AG04450 (cell line): ENCODE results near the gene RBM18. TPM values are rescaled to one million over a fixed set of nuclear protein-coding genes. Genes with fewer than 3 reads are reported as not detected.

Experiments used
- CTCF ChIA-PET: fragments of 300-600, 350-600 bp; formaldehyde crosslinking; extraction: SDS; loops from one replicate; lab custom pipeline; 2022; ENCODE audit warnings: antibody characterized with exemption, inconsistent platforms; lab: Charles Lee
- POLR2A ChIA-PET: fragments of 350-600 bp; formaldehyde crosslinking; extraction: SDS; loops from one replicate; lab custom pipeline; 2021; ENCODE audit warnings: antibody characterized with exemption, inconsistent platforms; lab: Yijun Ruan, JAX
- DNase-seq: peaks from one replicate; pipeline ENCODE4 v3.0.0-alpha.2; 2011; ENCODE audit warnings: low read depth, low spot score
- H3K27ac ChIP-seq: one replicate; pipeline ENCODE4 v1.5.1; 2012; ENCODE audit warnings: low read depth, low read length, control low read depth
- H3K27me3 ChIP-seq: one replicate; pipeline ENCODE4 v1.6.0; 2012; ENCODE audit warnings: low read length; ENCODE audit not compliant: control insufficient read depth, insufficient read depth
- H3K4me3 ChIP-seq: 2 replicates; pipeline ENCODE4 v1.5.1; 2011; ENCODE audit warnings: mild to moderate bottlenecking, low read depth, low read length, control low read depth
- H3K9me3 ChIP-seq: 2 replicates; pipeline ENCODE4 v1.5.1; 2012; ENCODE audit warnings: low read length; ENCODE audit not compliant: control insufficient read depth, insufficient read depth
- polyA plus RNA-seq: library from polyadenylated mRNA; depleted of rRNA; stranded (reverse); fragments of >200 nt; gene quantifications from 2 replicates; pipeline ENCODE4 v1.2.3, GENCODE V29; 2011
- TF ChIP-seq, protein P1 (sequence below): IDR thresholded peaks from 2 replicates; pipeline ENCODE4 v1.5.1; 2011; ENCODE audit warnings: low read depth, low read length, control low read depth, inconsistent platforms

Gene RBM18
- polyA plus RNA-seq, 1 experiment, result 38.6 TPM

GRCh38 chr9:122222791-122223190 is 41.8 kb downstream of the RBM18 start:
- no peak overlapping the region for H3K4me3 ChIP-seq
- peaks cover 99% of the 10 kb centered on the region for H3K27me3 ChIP-seq
- POLR2A ChIA-PET, result no interaction called here
- no peak for DNase-seq
- H3K27ac ChIP-seq, result no peak overlapping the region
- TF ChIP-seq, protein P1, sequence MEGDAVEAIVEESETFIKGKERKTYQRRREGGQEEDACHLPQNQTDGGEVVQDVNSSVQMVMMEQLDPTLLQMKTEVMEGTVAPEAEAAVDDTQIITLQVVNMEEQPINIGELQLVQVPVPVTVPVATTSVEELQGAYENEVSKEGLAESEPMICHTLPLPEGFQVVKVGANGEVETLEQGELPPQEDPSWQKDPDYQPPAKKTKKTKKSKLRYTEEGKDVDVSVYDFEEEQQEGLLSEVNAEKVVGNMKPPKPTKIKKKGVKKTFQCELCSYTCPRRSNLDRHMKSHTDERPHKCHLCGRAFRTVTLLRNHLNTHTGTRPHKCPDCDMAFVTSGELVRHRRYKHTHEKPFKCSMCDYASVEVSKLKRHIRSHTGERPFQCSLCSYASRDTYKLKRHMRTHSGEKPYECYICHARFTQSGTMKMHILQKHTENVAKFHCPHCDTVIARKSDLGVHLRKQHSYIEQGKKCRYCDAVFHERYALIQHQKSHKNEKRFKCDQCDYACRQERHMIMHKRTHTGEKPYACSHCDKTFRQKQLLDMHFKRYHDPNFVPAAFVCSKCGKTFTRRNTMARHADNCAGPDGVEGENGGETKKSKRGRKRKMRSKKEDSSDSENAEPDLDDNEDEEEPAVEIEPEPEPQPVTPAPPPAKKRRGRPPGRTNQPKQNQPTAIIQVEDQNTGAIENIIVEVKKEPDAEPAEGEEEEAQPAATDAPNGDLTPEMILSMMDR, result no peak
- peaks cover 5% of the 10 kb centered on the region; the same call in 1 of the 2 replicates for H3K9me3 ChIP-seq
- CTCF ChIA-PET, result interaction anchor here (0.9 kb wide), 1 partner anchor 124 kb away, joined by 5 read pairs; no protein-coding TSS in a partner anchor

DNA sequence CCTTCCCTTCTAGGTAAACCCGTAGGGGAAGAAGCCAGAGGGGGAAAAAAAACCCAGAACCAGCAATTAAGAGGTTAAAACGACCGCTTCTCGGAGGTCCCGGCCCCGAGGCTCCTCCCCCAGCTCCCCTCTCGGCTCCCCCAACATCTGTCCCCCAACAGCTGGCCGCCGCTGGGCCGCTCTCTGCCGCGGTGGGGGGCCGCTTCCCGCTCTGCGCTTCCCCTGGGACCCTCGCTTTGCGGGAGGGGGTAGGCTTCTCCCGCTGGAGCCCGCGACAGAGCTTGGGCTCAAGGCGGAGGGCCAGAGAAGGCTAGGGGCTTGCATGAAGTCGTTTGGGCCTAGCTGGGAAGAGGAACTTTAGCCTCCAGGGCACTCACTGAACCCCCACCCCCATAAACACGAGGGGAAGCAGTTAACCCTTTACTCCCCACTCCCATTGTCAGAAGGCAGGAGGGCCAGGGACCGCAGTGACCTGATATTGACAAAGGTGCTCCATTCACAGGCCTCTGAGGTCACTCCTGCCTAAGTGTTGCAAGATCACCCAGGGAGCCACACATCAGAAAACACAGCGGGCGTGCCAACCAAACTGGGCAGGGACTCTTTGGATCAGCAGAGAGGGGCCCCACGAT is 43.3 kb downstream of the RBM18 start:
- Histone ChIP-seq H3K4me3 (no peak overlapping the region), H3K9me3 (peaks cover 5% of the 10 kb centered on the region), H3K27me3 (peaks cover 99% of the 10 kb centered on the region), H3K27ac (no peak overlapping the region)
- DNase-seq, result no peak
- CTCF ChIA-PET, result interaction anchor here (0.7 kb wide), 1 partner anchor 1603 kb away, joined by 6 read pairs; no protein-coding TSS in a partner anchor
- TF ChIP-seq, protein P1, result no peak
- POLR2A ChIA-PET, result no interaction called here

DNA sequence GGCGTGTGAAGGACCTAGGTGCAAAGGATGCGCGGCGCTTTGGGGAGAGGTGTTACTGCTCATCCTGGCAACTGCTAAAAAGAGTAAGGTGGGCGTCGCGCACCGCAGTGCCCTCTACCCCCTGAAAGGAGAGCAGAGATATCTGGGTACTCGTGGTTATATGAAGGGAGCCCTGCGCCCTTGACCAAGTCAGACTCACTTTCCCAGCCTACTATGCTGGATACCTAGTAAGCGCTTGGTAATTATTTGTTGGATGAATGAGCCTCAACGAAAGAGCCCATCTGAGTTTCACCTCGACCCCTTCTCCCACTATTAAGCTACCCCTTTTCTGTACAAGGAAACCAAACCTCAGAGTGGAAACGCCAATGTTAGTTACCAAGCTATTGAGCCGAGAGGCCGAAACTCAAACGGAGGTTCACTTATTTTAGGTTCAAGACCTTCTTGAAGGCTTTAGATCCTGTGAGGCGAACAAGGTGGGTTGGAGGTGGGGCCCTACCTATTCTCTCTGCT is 43.9 kb downstream of the RBM18 start:
- H3K9me3 ChIP-seq, result peaks cover under 1% of the 10 kb centered on the region
- no peak overlapping the region for H3K4me3 ChIP-seq
- ChIA-PET POLR2A (no interaction called here), CTCF (interaction anchor here (0.7 kb wide), 1 partner anchor 1602 kb away, joined by 6 read pairs; no protein-coding TSS in a partner anchor)
- H3K27ac ChIP-seq, result no peak overlapping the region
- DNase-seq, result no peak
- H3K27me3 ChIP-seq, result peaks cover 99% of the 10 kb centered on the region
- TF ChIP-seq, protein P1, result no peak

GRCh38 chr9:122219856-122220672 is 44.6 kb downstream of the RBM18 start:
- H3K27ac ChIP-seq, result no peak overlapping the region
- DNase-seq, result no peak
- TF ChIP-seq, protein P1, result no peak
- CTCF ChIA-PET, result no interaction called here
- H3K9me3 ChIP-seq, result no peaks in the 10 kb centered on the region; the same call in none of the 2 replicates
- POLR2A ChIA-PET, result no interaction called here
- H3K4me3 ChIP-seq, result no peak overlapping the region
- peaks cover 99% of the 10 kb centered on the region for H3K27me3 ChIP-seq
